ENCODE measurements around the gene CREB1.

CREB1 gene

GRCh38 chr2:207484444-207485391, 45.0 kb upstream of the CREB1 start:
- TF ChIP-seq, protein P1, sequence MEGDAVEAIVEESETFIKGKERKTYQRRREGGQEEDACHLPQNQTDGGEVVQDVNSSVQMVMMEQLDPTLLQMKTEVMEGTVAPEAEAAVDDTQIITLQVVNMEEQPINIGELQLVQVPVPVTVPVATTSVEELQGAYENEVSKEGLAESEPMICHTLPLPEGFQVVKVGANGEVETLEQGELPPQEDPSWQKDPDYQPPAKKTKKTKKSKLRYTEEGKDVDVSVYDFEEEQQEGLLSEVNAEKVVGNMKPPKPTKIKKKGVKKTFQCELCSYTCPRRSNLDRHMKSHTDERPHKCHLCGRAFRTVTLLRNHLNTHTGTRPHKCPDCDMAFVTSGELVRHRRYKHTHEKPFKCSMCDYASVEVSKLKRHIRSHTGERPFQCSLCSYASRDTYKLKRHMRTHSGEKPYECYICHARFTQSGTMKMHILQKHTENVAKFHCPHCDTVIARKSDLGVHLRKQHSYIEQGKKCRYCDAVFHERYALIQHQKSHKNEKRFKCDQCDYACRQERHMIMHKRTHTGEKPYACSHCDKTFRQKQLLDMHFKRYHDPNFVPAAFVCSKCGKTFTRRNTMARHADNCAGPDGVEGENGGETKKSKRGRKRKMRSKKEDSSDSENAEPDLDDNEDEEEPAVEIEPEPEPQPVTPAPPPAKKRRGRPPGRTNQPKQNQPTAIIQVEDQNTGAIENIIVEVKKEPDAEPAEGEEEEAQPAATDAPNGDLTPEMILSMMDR (conservative IDR thresholded peaks at IDR 0.05; ENCODE audit: low read depth, low read length), result no peak
- H3K4me3 ChIP-seq (ENCODE audit: low read depth, low read length), result no peak overlapping the region
- DNase-seq (ENCODE audit: low read depth), result no peak

- TF ChIP-seq, protein P1 (conservative IDR thresholded peaks at IDR 0.05; ENCODE audit: low read depth, low read length), result peak; percentile 70
- DNase-seq (ENCODE audit: low read depth), result peak; percentile 94
- H3K4me3 ChIP-seq (ENCODE audit: low read depth, low read length), result no peak overlapping the region
Measured at GRCh38 chr2:207487650-207488311, 42.0 kb upstream of the CREB1 start.

GRCh38 chr2:207489251-207489650, 40.5 kb upstream of the CREB1 start:
- TF ChIP-seq, protein P1 (conservative IDR thresholded peaks at IDR 0.05; ENCODE audit: low read depth, low read length), result no peak
- no peak overlapping the region for H3K4me3 ChIP-seq (ENCODE audit: low read depth, low read length)
- DNase-seq (ENCODE audit: low read depth), result no peak

DNA sequence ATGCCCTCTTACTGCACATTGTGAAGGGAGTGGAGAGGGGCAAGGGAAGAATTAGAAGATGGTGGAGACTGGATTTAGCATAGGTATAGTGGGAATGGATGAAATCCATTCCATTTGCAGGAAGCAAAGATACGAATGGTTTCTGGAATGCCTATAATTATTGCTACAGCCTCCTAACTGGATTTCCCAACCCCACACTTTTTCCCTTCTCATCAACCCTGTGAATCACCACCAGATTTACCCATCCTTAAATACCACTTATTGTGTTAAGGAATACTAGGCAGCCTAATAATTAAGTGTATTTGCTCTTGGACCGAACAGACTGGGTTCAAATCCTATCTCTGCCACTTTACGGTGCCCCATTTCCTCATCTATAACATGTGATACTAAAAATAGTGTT, 39.3 kb upstream of the CREB1 start:
- H3K4me3 ChIP-seq (ENCODE audit: low read depth, low read length), result no peak overlapping the region
- no peak for DNase-seq (ENCODE audit: low read depth)
- TF ChIP-seq, protein P1 (conservative IDR thresholded peaks at IDR 0.05; ENCODE audit: low read depth, low read length), result no peak

DNA sequence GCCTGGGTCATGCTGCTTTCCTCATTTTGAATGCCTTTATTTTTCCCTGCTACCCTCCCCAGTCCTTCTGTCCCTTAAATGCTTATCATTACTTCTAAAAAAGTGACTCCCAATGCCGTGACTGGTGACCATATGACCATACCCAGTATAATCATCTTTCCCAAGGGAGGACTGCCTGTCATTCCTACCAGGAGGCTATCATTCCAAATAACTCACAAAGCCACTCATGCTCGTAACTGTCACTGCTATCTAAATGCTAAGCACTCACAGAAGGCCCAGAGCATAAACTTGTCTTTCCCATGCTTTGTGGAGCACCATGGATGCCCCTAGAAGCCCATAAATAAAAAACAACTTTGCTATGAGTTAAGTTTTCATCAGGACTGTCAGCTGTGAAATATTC, 38.7 kb upstream of the CREB1 start:
- TF ChIP-seq, protein P1 (conservative IDR thresholded peaks at IDR 0.05; ENCODE audit: low read depth, low read length), result no peak
- no peak overlapping the region for H3K4me3 ChIP-seq (ENCODE audit: low read depth, low read length)
- no peak for DNase-seq (ENCODE audit: low read depth)

DNA sequence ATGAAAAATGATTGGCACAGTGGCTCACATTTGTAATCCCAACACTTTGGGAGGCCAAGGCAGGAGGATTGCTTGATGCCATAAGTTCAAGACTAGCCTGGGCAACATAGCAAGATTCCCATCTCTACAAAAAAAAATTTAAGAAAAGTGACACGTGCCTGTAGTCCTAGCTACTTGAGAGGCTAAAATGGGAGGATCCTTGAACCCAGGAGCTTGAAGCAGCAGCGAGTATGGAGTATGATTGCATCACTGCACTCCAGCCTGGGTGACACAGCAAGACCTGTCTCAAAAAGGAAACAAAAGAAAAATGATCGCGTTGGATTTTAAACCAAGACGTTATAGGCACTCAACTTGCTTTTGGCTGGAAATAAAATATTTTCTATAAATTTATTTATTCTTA, 37.8 kb upstream of the CREB1 start:
- H3K4me3 ChIP-seq (ENCODE audit: low read depth, low read length), result no peak overlapping the region
- DNase-seq (ENCODE audit: low read depth), result no peak
- TF ChIP-seq, protein P1 (conservative IDR thresholded peaks at IDR 0.05; ENCODE audit: low read depth, low read length), result no peak

Measured in choroid plexus epithelial cell (primary cell).